GM10266 (cell line): Measurements from ENCODE around the gene DENND2C.

Source experiments
- DNase-seq: peaks from one replicate; pipeline ENCODE4 v3.0.0; 2012; ENCODE audit errors: extremely low spot score
- CTCF ChIP-seq: IDR thresholded peaks from 2 replicates; pipeline ENCODE4 v1.5.1; 2012; ENCODE audit warnings: mild to moderate bottlenecking, low read depth; ENCODE audit not compliant: control insufficient read depth, insufficient read depth; ENCODE audit errors: missing control alignments

Gene DENND2C

GRCh38 chr1:114561333-114561732, 108.5 kb downstream of the DENND2C start:
- TF ChIP-seq CTCF: no peak
- DNase-seq: no peak

GRCh38 chr1:114559356-114559755, 110.5 kb downstream of the DENND2C start:
- TF ChIP-seq CTCF: no peak
- peak; percentile 19 for DNase-seq

- DNase-seq: peak; percentile 33
Measured at GRCh38 chr1:114558544-114558943, 111.3 kb downstream of the DENND2C start.

GRCh38 chr1:114554577-114554976, 115.3 kb downstream of the DENND2C start:
- no peak for DNase-seq
- TF ChIP-seq CTCF: no peak

More at GRCh38 chr1:114558544-114558943, 111.3 kb downstream of the DENND2C start:
- peak; percentile 47 for TF ChIP-seq CTCF

GRCh38 chr1:114552106-114552639, 117.7 kb downstream of the DENND2C start:
- no peak for TF ChIP-seq CTCF
- no peak for DNase-seq

GRCh38 chr1:114551400-114551799, 118.4 kb downstream of the DENND2C start:
- TF ChIP-seq CTCF: no peak
- DNase-seq: no peak

GRCh38 chr1:114550336-114550735, 119.5 kb downstream of the DENND2C start:
- TF ChIP-seq CTCF: no peak

More at GRCh38 chr1:114550336-114550735, 119.5 kb downstream of the DENND2C start:
- DNase-seq: no peak
